Measurements from ENCODE around the gene ZNF862. TPM values are rescaled to one million over a fixed set of nuclear protein-coding genes. Genes with fewer than 3 reads are reported as not detected.

Gene ZNF862
- total and polyA plus RNA-seq, 2 of the 8 experiments (the other 6 are each of a cell fraction or from before 2014, with no cell fraction given): 1.8 to 3.9 TPM

DNA sequence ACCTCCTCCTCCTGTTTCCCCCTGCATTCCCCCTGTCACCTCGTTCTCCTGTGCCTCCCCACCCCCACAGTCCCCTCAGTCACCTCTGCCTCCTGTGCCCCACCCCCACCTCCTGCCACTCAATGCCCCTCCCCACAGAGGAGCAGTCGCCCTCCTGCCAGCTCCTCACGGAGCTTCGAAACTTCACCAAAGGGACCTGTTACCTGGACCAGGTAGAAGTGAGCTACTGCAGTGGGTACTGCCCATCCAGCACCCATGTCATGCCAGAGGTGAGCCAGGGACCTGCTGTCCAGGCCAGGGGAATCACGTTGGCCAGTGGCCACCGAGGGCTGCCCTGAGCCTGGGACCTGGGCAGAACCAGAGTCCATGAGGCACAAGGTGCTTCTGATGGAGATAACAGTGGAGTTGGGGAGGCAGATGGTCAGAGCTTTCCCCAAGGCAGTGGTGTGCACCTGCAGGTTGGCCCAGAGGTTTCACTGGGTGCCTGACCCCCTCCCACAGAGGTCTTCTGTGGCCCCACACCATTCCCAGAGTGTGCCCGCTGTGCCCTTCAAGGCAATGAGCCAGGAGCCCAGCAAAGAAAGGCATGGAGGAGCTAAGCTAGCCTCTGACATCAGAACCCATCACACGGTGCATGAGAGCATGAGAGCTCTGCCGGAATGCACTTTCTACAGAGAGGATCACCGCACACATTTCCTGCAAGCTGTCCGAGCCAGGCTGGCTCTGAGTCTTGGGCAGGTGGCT, 7.0 kb upstream of the ZNF862 start:
- H3K23me2 ChIP-seq (ENCODE audit: low read depth, low read length): no peaks in the 10 kb centered on the region
- H2BK5ac ChIP-seq (ENCODE audit: low read depth, low read length): no peak overlapping the region; the same call in 1 of the 2 replicates
- no peaks in the 10 kb centered on the region for H4K20me1 ChIP-seq (replicated peaks in 1 of 2; ENCODE audit: control insufficient read depth in 1 of 2, insufficient read depth in 2 of 2, low read length in 2 of 2)
- H3K4me1 ChIP-seq (replicated peaks in 1 of 4; ENCODE audit: control insufficient read depth in 3 of 4, insufficient read depth in 4 of 4, low read length in 3 of 4): peaks cover 0 to 10% (median 6%) of the 10 kb centered on the region in 4 experiments; a peak in 6 of 7 replicates
- H2BK12ac ChIP-seq (ENCODE audit: low read depth, low read length): peak overlapping the region; percentile 75; the same call in 1 of the 2 replicates
- peak overlapping the region; percentile 60; the same call in 1 of the 2 replicates for H3K18ac ChIP-seq (ENCODE audit: extremely low read depth, low read length)
- FAIRE-seq (no peak), DNase-seq (ENCODE audit: low read depth in 1 of 2, low spot score in 2 of 2) (no peak)
- no peaks in the 10 kb centered on the region for H3K79me2 ChIP-seq (ENCODE audit: control insufficient read depth in 1 of 2, insufficient read depth in 2 of 2, low read length in 2 of 2)
- H3K36me3 ChIP-seq (ENCODE audit: control insufficient read depth in 2 of 4, insufficient read depth in 4 of 4, low read length in 3 of 4): no peaks in the 10 kb centered on the region
- H3K14ac ChIP-seq (ENCODE audit: insufficient read length): no peak overlapping the region
- peak overlapping the region; percentile 85 for H3K4ac ChIP-seq (replicated peaks; ENCODE audit: insufficient read length, low read depth, low read length)
- H2AFZ ChIP-seq (ENCODE audit: low read length): peak overlapping the region; percentile 92
- H2AK5ac ChIP-seq (ENCODE audit: low read depth, low read length): peak overlapping the region; percentile 65; the same call in 1 of the 2 replicates
- no peaks in the 10 kb centered on the region for H3K9me3 ChIP-seq (ENCODE audit: insufficient read depth in 2 of 2, low read depth in 1 of 2, low read length in 1 of 2)
- ChIA-PET POLR2A (ENCODE audit: partially characterized antibody) (no interaction called here), CTCF (ENCODE audit: partially characterized antibody) (interaction anchor here (0.6 to 2.9 kb wide), 14 partner anchors 8 to 705 kb away, joined by 3 to 15 read pairs (median 4); partner anchors contain the start of gene ZNF425)
- no peak overlapping the region for H3K27ac ChIP-seq (ENCODE audit: low read depth, low read length)
- peak overlapping the region; percentile 80; the same call in 1 of the 2 replicates for H2BK20ac ChIP-seq (ENCODE audit: low read length)
- H4K5ac ChIP-seq (ENCODE audit: insufficient read length, low read depth, low read length): no peak overlapping the region
- no peaks in the 10 kb centered on the region for H3K27me3 ChIP-seq (replicated peaks in 1 of 4; ENCODE audit: control insufficient read depth in 3 of 4, extremely low read depth in 1 of 4, insufficient read depth in 3 of 4, low read length in 3 of 4)
- no peak overlapping the region for H3K4me2 ChIP-seq (ENCODE audit: insufficient read depth in 1 of 2, low read depth in 2 of 2, low read length in 2 of 2)
- H3K79me1 ChIP-seq (ENCODE audit: low read depth, low read length): no peaks in the 10 kb centered on the region
- no peak overlapping the region; a peak in 1 of 8 replicates for H3K4me3 ChIP-seq (ENCODE audit: extremely low read depth in 1 of 4, insufficient read depth in 2 of 4, low read depth in 3 of 4, low read length in 4 of 4)
- H4K91ac ChIP-seq (replicated peaks; ENCODE audit: insufficient read length, low read length): peak overlapping the region; percentile 89
- no peak overlapping the region for H3K56ac ChIP-seq (replicated peaks; ENCODE audit: insufficient read length, low read depth, low read length)
- H3K23ac ChIP-seq (ENCODE audit: insufficient read length): no peak overlapping the region
- H3K9ac ChIP-seq (replicated peaks in 1 of 4; ENCODE audit: extremely low read depth in 1 of 4, low read depth in 3 of 4, low read length in 3 of 4): no peak overlapping the region
- no peak overlapping the region for H2BK120ac ChIP-seq (replicated peaks; ENCODE audit: low read depth, low read length)
- H2BK15ac ChIP-seq (ENCODE audit: low read length): peak overlapping the region; percentile 81; the same call in 1 of the 2 replicates
- H4K8ac ChIP-seq (ENCODE audit: extremely low read depth, insufficient read depth, low read length): peak overlapping the region; percentile 57; the same call in 1 of the 2 replicates
- 62% methylated on average over 8 of the region's 11 CpGs; no CpG with 5 or more reads in 1 of the 2 experiments for WGBS, 2 experiments (ENCODE audit: extremely low coverage in 1 of 2, insufficient coverage in 1 of 2, insufficient read length in 1 of 2, insufficient replicate concordance in 2 of 2, low coverage in 1 of 2, low lambda C conversion rate in 2 of 2, missing lambda C conversion rate in 1 of 2)
- TF ChIP-seq E2F6 (IDR thresholded peaks at IDR 0.05) (no peak), CEBPB (IDR thresholded peaks at IDR 0.05; ENCODE audit: low read depth, low read length) (no peak), TAF1 (IDR thresholded peaks at IDR 0.05; ENCODE audit: low read depth, low read length) (no peak), TAF7 (optimal IDR thresholded peaks at IDR 0.05; ENCODE audit: borderline replicate concordance, low read depth, low read length) (no peak), GABPA (IDR thresholded peaks at IDR 0.05; ENCODE audit: borderline replicate concordance, insufficient read depth, low read length) (no peak), EP300 (IDR thresholded peaks at IDR 0.05; ENCODE audit: borderline replicate concordance in 1 of 2, low read depth in 2 of 2, low read length in 2 of 2) (no peak), SP4 (IDR thresholded peaks at IDR 0.05; ENCODE audit: low read length) (no peak), EGR1 (IDR thresholded peaks at IDR 0.05; ENCODE audit: borderline replicate concordance, low read depth, low read length) (no peak), SUZ12 (IDR thresholded peaks at IDR 0.05; ENCODE audit: low read length) (no peak), SIN3A (conservative IDR thresholded peaks at IDR 0.05 in 1 of 2, IDR thresholded peaks at IDR 0.05 in 1 of 2; ENCODE audit: low read depth in 1 of 2, low read length in 2 of 2) (no peak), ZNF274 (IDR thresholded peaks at IDR 0.05; ENCODE audit: borderline replicate concordance, extremely low read depth, low read length) (no peak)
